NCI-H2107 treated with DMSO at 0.1 percent for 48 hours (cell line): Measurements from ENCODE around the gene RAPGEF6.
"Not testable (repeated sequence)": the region's sequence is repeated elsewhere in the genome, so short reads cannot be mapped to it uniquely, and the experiment has no call there.

Experiments
- DNase-seq: peaks from one replicate; lab custom pipeline; 2025; ENCODE audit not compliant: unreplicated experiment; lab: John Stamatoyannopoulos, UW

The RAPGEF6 gene

GRCh38 chr5:131608597-131608996, 26.4 kb downstream of the RAPGEF6 start:
- DNase-seq: no peak

GRCh38 chr5:131607903-131608540, 27.0 kb downstream of the RAPGEF6 start:
- DNase-seq: no peak

GRCh38 chr5:131607418-131607817, 27.6 kb downstream of the RAPGEF6 start:
- DNase-seq: no peak

DNA sequence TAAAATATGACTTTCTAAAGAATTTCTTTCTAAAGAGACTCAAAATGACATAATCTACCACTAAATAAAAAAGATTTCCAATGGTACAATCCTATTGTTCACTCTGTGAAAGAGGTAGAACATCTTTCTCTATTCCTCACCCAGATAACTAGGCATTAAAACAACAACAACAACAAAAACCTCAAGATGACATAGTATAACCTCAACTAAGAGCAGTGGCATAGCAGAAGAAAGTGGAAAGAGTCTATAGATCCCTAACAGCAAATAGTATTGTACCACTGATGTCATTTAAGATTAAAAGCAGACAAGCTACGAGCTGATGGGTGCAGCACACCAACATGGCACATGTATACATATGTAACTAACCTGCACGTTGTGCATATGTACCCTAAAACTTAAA, 29.9 kb downstream of the RAPGEF6 start:
- DNase-seq: no peak

DNA sequence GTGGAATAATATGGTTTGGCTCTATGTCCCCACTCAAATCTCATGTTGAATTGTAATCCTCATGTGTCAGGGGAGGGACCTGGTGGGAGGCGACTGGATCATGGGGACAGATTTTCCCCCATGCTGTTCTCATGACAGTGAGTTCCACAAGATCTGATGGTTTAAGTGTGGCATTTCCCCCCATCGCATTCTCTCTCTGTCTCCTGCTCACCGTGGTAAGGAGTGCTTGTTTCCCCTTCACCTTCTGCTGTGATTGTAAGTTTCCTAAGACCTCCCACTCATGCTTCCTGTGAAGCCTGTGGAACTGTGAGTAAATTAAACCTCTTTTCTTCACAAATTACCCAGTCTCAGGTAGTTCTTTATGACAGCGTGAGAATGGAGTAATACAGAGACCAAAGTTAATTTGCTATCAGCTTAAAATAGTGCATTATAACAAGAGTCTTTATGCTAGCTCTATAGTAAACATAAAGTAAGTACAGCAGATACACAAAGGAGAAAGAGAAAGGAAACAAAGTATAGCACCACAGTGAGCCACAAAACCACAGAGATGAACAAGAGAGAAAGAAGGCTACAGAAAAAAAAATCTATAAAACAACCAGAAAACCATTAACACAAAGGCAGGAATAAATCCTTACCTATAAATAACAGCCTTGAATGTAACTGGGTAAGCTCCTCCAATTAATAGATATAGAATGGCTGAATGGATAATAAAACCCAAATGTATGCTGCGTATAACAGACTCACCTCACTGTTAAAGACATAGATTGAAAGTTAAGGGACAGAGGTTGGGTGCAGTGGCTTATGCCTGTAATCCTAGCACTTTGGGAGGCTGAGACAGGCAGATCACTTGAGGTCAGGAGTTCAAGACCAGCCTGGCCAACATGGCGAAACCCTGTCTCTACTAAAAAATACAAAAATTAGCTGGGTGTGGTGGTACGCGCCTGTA, 39.7 kb downstream of the RAPGEF6 start:
- DNase-seq: no peak

DNA sequence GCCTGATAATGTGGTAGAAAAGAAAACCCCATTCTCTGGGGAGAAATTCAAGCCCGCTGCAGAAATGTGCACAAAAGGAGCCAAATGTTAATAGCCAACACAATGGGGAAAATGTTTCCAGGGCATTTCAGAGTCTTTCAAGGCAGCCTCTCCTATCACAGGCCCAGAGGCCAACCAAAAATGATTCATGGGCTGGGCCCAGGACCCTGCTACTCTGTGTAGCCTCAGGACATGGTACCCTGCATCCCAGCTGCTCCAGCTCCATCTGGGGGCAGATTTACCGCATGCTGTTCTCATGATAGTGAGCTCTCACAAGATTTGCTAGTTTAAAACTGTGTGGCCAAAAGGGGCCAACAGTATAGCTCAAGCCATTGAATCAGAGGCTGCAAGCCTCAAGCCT, 41.1 kb downstream of the RAPGEF6 start:
- no peak for DNase-seq

- not testable (repeated sequence) for DNase-seq
Measured at GRCh38 chr5:131593436-131593835, 41.6 kb downstream of the RAPGEF6 start.

- peak; percentile 38 for DNase-seq
Measured at GRCh38 chr5:131589510-131590348, 45.3 kb downstream of the RAPGEF6 start.

- no peak for DNase-seq
Measured at GRCh38 chr5:131587541-131587940, 47.5 kb downstream of the RAPGEF6 start.

DNA sequence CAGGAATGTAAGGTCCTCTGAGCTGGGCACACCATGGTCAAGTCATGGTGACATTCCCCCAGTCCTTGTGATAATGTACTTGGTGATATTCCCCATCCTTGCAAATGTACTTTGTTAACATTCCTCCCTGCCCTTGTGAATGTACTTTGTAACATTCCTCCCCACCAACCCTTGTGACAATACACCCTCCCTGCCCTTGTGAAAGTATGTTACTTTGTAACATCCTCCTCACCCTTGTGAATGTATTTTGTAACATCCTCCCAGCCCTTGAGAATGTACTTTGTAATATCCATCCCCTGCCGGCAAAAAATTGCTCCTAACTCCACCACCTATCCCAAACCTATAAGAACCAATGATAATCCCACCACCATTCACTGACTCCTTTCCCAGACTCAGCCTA, 53.3 kb downstream of the RAPGEF6 start:
- no peak for DNase-seq

- DNase-seq: no peak
Measured at GRCh38 chr5:131579917-131580671, 54.9 kb downstream of the RAPGEF6 start.

- DNase-seq: no peak
Measured at GRCh38 chr5:131575660-131576227, 59.3 kb downstream of the RAPGEF6 start.

- DNase-seq: no peak
Measured at GRCh38 chr5:131571669-131572168, 63.3 kb downstream of the RAPGEF6 start.

GRCh38 chr5:131570757-131571156, 64.3 kb downstream of the RAPGEF6 start:
- DNase-seq: no peak

GRCh38 chr5:131564229-131564652, 70.8 kb downstream of the RAPGEF6 start:
- DNase-seq: no peak

DNA sequence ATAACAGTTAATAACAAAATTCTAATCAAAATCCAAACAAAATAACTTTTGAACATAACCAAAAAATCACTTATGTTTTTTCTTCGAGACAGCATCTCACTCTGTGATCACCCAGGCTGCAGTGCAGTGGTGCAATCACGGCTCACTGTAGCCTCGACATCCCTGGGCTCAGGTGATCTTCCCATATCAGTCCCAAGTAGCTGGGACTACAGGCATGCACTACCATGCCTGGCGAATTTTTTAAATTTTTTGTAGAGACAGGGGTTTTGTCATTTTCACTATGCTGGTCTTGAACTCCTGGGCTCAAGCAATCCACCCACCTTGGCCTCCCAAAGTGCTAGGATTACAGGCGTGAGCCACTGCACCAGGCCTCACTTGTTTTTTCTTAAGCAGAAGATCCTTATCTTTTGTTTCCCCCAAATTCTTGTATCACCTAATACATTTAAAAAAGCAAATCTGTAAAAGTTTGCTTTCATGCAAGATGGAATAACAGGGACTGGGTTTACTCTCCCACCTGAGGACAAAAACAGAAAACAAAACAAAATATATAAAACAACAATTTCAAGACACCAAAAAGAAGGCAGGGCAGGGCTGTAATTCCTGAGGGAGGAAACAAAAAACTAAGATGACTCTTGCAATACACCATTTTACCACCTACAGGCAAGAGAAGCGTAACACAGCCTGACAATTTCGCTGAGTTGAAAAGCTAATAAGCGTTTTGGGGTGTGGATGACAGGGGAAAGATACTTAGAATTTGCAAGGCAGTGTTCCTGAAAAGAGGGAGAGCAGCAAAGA, 71.4 kb downstream of the RAPGEF6 start:
- DNase-seq: no peak

DNA sequence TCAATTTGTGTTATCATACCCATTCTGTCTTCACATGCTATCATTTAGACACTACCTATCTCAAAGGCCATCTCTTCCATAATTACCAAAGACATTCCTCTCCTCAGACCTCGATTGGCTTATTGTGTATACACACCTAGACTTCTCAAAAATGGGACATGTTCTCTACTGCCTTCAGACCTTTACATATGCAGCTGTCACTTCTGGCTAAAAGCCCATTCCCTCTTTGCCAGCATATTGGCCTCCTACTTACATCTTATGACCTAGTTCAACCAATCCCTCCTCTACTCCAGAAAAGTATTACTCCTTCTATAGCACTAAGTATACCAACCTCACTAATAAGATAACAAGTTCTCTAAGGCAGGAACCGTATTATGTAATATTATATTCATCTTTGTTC, 84.4 kb downstream of the RAPGEF6 start:
- no peak for DNase-seq

- DNase-seq: no peak
Measured at GRCh38 chr5:131548176-131548575, 86.9 kb downstream of the RAPGEF6 start.

GRCh38 chr5:131545845-131546244, 89.2 kb downstream of the RAPGEF6 start:
- DNase-seq: no peak
